Myocyte (in vitro differentiated cells): ENCODE results near the gene SPINK1. TPM values are rescaled to one million over a fixed set of nuclear protein-coding genes. Genes with fewer than 3 reads are reported as not detected.
"Not testable (repeated sequence)": the region's sequence is repeated elsewhere in the genome, so short reads cannot be mapped to it uniquely, and the experiment has no call there.

Experiments used
- DNase-seq: peaks from one replicate; pipeline ENCODE4 v3.0.0-alpha.2; 2012; ENCODE audit warnings: low read depth
- total RNA-seq: library from RNA; depleted of rRNA; stranded (reverse); fragments of >200 nt; gene quantifications from 2 replicates; pipeline ENCODE4 v1.2.3, GENCODE V29; 2014

Gene SPINK1
- total RNA-seq, 1 donor from 2014 or later = not detected

DNA sequence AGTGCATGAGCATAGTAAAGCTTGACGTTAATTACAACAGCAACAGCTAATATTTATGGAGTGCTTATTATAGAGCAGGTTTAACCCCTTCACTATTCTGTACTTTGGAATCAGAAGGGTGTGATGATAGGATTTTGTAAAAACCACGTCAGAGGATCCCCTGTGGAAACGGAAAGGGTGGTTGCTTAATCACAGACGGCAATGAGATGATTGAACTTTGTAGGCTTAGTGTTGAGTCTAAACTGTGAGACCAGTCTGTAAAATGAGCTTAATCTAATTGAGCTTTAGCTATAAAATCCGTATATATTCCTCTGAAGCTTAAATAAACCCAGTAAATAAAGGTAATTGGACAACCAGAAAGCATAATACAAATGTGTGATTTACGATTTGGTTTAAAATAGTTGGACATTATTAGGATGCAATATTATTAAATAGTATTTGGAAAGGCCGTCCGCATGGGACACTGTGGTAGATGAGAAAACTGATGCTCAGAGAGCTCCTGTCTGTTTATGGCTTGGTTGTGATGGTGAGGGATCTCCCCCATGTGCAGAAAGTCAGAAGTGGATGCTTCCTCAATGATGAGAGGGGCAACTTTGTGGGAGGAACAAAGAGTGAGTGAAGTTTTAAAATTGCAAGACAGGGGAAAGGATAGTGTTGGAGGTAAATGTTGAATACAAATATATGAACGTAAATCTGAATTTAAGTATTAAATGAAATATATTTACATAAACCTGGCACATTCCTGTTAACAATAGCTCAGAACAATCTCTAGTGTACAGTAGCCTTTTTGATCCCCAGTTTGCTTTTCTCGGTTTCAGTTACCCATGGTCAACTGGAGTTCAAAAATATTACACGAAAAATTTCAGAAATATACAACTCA, 23.7 kb upstream of the SPINK1 start:
- no peak for DNase-seq

DNA sequence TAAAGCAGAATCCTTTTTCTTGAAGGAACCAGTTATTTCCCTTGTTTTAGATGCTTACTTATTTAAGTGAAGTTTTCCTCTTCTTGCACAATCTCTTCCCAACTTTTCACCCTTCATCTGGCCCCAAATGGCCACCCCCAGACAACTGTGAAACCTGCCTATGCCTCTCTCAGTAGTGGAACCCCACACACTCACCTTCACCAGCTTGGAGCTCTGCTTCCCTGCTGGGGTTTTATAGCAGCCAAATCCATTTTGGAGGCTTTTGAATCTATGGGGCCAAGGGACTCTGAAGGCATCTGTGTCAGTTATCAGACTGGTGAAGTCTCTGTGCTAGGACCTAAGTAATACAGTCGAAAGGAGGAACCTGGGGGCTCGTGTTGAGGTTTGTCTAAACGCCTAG, 22.9 kb upstream of the SPINK1 start:
- no peak for DNase-seq

DNA sequence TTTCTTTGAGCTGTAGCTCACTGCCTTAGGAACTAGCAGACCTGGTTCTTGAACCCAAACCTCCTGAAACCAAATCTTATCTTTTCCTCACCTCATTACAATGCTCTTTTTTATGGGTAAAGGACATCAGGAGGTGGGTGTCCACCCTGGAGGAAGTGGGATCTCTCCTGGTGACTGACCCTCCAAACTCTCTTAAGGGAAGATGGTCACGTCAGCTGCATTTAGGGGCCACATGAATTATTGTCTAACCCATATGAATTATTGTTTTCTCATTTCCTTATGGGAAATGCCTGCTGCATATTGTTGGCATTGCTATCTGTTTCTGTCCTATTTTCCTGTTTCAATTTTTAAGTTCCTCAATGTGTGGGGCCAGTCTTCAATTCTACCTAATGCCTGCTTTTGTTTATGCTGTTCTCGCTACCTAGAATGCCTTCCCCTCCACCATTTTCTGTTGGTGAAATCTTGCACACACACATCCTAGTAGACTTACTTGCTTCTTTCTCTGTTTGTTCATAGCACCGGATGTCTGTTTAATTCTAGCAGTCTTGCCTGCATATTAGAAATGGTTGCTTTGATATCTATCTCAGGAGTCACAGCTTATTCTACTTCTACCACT, 22.0 kb upstream of the SPINK1 start:
- no peak for DNase-seq

DNA sequence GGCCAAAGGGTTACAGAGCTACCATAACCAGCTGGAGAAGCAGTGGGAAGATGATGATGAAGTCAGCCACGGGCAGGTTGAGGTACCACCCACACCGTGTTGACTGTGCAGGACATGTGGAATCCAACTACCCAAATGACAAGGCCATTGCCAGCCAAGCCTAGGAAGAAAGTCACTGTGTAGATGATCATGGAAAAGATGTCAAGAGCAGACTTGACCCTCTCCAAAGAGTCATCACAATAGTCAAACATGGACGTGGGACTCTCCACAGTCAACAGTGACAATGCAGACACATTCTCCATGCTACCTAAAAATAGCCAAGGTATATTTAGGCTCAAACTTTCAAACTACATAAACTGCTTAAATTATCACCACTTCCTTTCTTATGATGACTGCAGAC, 20.9 kb upstream of the SPINK1 start:
- DNase-seq = no peak

DNA sequence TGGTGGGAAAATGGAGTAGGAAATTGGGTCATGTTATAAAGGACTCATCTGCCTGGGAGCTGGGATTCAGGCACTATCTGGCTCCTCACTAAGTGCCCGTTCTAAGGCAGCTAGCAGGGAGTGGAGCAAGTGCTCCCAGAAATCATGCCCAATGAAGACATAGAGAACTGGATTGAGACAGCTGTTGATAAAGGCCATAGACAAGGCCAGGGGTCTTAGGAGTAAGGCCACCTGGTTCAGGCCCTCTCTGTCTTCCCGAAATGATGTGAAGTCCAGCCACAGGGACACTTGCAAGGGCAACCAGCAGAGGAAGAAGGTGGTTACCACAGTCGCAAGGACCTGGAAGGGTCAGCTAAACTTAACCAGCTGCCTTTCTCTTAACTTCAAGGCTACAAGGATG, 20.1 kb upstream of the SPINK1 start:
- DNase-seq = no peak

DNA sequence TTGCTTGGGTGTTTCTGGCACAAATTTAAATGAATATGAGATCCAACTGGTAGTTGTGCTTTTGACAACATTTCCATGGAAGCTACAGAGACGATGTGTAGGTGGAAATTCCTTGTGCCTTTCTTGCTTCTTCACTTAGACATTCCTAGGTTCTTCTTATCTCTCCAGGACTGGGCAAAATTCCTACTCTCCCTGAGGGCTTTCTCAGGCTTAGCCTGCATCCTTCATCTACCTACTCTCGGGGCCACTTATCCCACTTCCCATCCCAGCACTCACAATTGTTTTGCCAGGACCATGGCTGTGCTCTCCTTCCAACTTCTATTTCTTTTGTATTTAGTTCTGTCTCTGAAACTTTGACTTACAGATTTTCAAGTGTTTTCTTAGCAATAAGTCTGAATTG, 17.8 kb upstream of the SPINK1 start:
- DNase-seq = no peak

DNA sequence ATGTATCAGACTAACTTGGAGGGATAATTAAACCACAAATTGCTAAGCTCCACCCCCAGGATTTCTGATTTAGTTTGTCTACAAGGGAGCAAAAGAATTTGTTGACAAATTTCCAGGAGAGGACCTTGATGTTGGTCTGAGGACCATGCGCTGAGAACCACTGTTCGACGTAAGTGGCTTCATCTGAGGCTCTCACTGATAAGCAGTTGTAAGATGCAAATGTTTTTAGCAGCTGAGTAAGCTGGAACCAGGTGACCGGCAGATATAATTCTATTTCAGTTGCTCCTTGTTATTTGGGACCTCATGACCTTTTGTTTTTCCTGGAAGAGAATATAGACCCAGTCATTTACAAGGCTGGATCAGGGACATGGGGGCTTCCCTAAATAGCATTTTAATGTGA, 14.1 kb upstream of the SPINK1 start:
- no peak for DNase-seq

DNA sequence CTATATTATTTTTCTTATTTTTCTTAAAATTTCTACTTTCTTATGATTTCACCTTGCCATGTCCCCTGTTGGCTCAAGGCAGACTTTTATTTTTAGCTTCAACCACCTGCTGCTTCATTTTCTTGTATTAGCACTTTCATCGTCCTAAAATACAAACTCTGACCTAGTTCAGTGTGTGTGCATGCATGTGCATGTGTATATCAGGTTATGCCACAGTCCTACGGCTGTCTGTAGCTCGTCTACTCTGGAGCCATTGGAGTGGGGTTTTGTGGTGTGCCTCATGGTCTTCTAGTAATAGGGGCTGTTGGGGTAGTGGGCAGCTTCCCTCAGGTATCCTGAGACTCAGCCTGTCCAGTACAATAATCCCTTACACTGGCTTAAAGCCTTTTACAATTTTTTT, 13.4 kb upstream of the SPINK1 start:
- no peak for DNase-seq

DNA sequence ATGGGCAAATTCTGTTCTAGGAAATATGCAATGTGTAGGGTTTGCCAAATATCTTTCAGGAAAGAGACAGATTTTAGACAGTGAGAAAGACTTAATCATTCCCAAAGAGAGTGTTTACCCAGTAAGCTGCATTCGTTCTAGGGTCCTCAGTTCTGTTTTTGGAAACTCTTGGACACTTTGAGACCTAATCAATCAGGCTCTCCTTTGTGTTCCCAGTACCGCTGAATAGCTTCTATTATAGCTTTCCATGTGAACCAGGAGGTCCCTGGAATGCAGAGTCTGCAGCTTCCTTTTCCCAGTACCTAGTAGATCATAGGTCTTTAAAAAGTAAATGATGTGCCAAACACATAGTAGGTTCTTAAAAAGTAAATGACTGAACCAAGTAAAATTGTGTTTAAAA, 11.4 kb upstream of the SPINK1 start:
- DNase-seq = no peak

DNA sequence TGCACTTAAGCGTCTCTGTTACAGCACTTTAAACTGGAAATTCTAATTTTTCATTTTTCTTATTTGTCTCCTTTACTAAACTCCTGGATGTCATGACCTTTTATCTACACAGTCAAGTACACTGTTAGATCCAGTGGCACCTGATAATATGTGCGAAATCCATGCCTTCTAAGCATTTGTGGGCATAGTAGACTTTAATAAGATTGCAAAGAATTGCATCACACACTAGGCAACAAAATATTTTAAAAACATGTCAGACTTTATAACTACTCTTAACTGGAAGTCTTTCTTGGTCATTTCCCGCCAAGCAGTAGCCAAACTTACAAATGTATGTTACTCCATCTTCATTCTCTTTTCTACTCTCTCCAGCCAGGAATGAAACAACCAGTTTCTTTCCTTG, 5.0 kb upstream of the SPINK1 start:
- no peak for DNase-seq

DNA sequence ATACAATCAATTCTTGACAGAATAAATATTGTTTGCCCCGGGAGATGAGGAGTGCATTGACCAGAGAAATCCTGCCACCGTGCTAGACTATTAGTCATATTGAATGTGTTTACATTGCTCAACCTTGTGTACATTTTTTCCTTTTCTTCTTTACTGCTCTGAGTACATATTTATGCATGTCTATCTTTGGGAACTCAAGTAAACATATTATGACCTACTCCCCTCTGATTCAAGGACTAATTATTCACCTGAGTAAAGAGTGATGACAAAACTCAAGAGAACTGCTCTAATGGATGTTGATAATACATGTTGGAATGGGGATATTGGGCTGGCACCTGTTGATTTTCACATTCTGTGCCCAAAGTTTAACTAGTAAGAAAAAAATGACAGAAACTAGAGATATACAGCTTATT, 3.9 kb upstream of the SPINK1 start:
- DNase-seq = no peak

DNA sequence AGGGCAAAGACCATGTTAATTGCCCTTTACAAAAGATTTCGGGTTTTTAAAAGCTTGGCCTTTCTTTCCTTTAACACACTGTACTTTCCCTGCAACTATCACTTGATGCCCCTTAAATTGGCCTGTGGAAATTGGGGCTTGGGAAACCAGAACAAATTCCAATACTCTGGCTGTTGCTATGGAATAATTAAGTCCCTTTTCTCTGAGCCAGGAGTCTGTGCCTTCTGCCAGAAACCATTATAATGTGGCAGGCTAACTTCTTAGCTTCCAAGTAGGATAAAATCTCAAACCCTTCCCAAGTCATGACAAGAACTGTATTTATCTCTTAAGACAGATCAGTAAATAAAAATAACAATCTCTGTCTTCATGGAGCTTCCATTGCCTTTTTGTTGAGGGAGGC, 1.1 kb upstream of the SPINK1 start:
- DNase-seq = no peak

DNA sequence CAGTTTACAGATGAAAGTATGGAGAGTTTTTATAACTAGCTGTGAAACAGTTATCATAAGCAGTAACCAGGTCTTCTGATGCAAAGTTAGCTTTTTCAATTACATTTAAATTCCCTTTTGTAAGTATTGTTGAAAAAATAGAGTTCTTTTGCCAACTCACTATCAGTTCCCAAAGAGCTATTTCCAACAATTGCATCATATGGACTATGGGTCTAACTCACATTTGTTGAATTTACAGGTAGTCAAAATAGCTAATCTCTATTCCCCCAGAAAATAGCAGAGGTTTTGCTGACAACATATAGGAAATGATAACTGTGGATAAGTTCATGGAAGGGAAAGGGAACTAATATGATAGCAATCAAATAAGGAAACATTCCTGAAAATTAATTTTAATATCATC, 1.4 kb downstream of the SPINK1 start:
- no peak for DNase-seq

DNA sequence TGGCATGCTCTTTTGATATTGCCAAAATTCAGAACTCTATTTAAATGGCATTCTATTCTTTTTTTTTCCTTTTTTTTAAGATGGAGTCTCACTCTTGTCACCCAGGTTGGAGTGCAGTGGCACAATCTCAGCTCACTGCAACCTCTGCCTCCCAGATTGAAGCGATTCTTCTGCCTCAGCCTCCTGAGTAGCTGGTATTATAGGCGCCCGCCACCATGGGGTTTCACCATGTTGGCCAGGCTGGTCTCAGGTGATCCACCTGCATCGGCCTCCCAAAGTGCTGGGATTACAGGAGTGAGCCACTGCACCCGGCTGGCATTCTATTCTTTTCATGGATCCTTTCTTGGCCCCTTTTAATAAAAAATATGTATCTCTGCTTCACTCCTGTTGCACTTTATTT, 4.5 kb downstream of the SPINK1 start:
- not testable (repeated sequence) for DNase-seq

DNA sequence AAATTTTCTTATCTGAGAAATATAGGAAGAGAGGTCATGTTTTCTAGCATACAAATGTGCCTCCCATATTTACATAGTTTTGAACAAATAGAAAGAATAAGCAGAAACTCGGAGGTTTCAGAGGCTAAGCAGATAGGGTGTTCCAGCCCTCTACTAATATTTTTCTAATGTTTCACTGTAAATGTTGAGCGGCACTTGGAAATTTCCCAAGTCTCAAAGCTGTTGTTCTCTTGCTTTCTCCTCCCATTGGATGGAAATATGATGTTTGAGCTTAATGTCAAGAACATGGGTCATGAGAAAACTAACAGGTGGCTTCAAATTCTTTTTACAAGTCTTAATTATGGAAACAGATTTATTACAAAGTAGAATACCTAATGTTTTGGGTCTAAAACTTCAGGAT, 5.1 kb downstream of the SPINK1 start:
- DNase-seq = no peak

DNA sequence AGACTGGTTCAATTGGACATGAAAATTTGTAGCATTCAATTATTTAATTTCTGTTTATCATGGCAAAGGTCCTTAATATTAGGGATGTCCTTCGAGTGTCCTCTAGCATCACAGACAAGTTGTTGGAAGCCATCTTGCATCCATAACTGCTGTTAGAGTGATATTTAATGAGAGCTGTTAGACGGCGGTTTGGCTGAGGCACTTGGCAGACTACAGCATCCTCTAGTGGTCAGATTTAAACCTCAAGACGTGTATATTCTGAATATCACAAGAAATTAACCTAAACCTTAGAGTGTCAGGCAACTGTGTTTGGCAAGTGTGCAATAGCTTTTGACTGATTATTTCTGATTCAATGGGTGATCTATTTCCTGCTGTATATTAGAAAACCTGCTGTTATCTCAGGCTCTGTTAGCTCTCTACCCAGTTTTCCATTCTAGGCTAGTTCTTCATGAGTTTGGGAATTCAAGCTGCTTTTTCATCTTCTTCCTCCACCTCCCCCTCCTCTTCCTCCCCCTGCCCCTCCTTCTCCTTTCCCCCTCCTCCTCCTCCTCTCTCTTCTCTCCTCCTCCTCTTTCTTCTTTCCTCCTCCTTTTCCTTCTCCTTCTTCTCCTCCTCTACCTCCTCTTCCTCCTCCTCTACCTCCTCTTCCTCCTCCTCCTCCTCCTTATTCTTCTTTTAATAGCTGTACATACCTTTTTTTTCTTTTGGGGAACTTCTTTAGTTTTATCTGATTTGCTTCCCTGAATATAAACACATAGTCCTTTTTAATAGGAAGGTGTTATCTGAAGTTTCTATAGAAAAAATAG, 8.6 kb downstream of the SPINK1 start:
- peak; percentile 66 for DNase-seq

DNA sequence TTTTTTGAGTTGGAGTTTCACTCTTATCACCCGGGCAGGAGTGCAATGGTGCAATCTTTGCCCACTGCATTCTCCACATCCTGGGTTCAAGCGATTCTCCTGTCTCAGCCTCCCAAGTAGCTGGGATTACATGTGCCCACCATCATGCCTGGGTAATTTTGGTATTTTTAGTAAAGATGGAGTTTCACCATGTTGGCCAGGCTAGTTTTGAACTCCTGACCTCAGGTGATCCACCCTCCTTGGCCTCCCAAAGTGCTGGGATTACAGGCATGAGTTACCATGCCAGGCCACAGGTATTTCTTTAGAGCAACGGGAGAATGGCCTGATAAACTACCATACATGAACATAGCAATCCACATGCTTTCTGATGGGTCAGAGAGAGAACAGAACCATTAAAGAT, 9.2 kb downstream of the SPINK1 start:
- DNase-seq = not testable (repeated sequence)

DNA sequence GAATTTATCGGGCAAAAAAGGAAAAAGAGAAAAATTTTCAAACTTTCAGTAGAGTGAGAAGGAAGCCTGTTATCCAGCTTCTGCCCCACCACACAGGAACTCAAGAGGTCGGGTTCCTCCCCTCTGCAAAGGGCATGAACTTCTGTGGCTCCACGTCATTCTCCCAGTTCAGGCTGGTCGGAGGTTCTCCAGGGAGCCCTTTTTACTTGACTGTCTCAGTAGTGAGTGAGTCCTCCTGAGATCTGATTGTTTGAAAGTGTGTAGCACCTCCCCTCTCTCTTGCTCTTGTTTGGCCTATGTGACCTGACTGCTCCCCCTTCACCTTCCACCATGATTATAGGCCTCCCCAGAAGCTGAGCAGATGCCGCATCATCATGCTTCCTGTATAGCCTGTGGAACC, 9.7 kb downstream of the SPINK1 start:
- DNase-seq = no peak

DNA sequence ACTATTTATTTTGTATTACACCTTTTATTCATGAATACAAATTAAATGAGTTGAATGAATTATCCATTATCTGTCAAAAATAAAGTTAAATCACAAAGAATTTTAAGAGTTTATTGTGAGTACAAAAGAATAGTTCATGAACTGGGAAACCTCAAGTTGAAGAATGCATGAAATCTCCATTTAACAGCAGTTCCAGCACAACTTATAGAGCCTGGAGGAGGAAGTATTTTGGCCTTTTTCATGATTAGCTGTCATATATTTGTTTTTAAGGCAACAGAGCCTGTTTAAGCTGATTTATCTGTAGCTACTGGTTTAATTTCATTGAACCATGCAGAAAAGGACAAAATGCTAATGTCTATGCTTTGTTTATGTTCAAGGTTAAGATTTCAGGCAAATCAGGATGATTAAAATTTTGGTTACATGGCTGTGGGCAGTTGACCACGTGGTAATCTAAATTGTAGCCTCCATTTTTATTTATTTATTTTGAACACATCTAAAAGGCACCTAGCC, 12.2 kb downstream of the SPINK1 start:
- no peak for DNase-seq

DNA sequence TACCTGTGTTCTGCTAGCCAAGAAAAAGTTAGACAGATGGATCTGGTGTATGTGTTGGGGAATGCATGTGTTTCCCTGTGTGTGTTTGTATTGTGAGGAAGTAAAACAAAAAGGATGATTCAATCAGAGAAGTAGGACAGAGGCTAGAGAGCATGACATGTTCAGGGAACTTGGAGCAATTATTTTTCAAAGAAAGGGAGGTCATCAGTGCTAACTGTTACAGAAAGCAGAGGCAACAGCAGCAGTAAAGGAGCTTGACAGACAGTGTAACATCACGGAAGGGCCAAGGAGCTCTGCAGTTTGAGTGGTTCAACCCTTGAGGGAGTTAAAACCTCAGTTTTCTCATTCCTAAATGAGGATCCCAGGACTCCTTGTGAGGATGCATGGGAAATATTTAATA, 13.2 kb downstream of the SPINK1 start:
- no peak for DNase-seq

DNA sequence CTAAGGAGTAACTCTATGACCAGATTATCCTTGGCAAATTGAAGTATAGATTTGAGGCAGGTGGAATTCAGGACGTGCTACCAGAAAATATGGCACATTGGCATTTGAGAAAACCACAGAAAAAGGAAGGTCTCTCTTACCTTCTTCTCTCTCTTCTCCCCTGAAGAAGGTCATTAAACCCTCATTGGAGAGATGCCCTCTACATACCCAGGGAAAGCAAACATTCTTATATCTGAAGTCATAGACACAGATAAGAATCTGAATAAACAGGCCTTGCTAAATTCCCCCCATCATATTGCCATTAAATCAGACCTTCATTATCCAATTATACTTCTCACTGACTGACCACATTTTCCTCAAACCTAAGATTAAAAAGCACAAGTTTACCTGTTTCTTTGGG, 17.8 kb downstream of the SPINK1 start:
- no peak for DNase-seq
